Activated gamma-delta T cell (primary cell): ENCODE measurements around the gene NUCKS1.

Experiments used
- DNase-seq: peaks from one replicate; lab custom pipeline; 2025; lab: John Stamatoyannopoulos, UW

Gene NUCKS1

GRCh38 chr1:205699416-205699815 is 50.6 kb downstream of the NUCKS1 start:
- no peak for DNase-seq

GRCh38 chr1:205698921-205699320 is 51.1 kb downstream of the NUCKS1 start:
- DNase-seq, result no peak

- DNase-seq, result no peak
Observed at GRCh38 chr1:205693421-205693991, 56.5 kb downstream of the NUCKS1 start.

- DNase-seq, result no peak
Observed at GRCh38 chr1:205692423-205692822, 57.6 kb downstream of the NUCKS1 start.

GRCh38 chr1:205690122-205690756 is 59.7 kb downstream of the NUCKS1 start:
- no peak for DNase-seq

- DNase-seq, result no peak
Observed at GRCh38 chr1:205689479-205689878, 60.5 kb downstream of the NUCKS1 start.

GRCh38 chr1:205688171-205689080 is 61.6 kb downstream of the NUCKS1 start:
- DNase-seq, result no peak

- DNase-seq, result no peak
Observed at GRCh38 chr1:205687242-205687641, 62.7 kb downstream of the NUCKS1 start.

- no peak for DNase-seq
Observed at GRCh38 chr1:205681364-205681763, 68.6 kb downstream of the NUCKS1 start.

GRCh38 chr1:205680073-205680851 is 69.7 kb downstream of the NUCKS1 start, which contains the start of gene SLC45A3:
Gene SLC45A3, minus strand, starts transcription at chr1:205680509. Its CDS starts 15,853 bp downstream, at chr1:205664656.
- DNase-seq, result no peak

GRCh38 chr1:205678286-205679111 is 71.5 kb downstream of the NUCKS1 start:
- no peak for DNase-seq

GRCh38 chr1:205677167-205677566 is 72.8 kb downstream of the NUCKS1 start:
- no peak for DNase-seq

- DNase-seq, result no peak
Observed at GRCh38 chr1:205676597-205676996, 73.4 kb downstream of the NUCKS1 start.

GRCh38 chr1:205676002-205676401 is 74.0 kb downstream of the NUCKS1 start:
- DNase-seq, result no peak

GRCh38 chr1:205675247-205675646 is 74.7 kb downstream of the NUCKS1 start:
- DNase-seq, result no peak

GRCh38 chr1:205672970-205673369 is 77.0 kb downstream of the NUCKS1 start:
- no peak for DNase-seq

GRCh38 chr1:205672395-205672889 is 77.5 kb downstream of the NUCKS1 start:
- no peak for DNase-seq

- DNase-seq, result no peak
Observed at GRCh38 chr1:205670611-205671430, 79.2 kb downstream of the NUCKS1 start.

- no peak for DNase-seq
Observed at GRCh38 chr1:205670150-205670446, 79.9 kb downstream of the NUCKS1 start.
